GM12873 (cell line): Measurements from ENCODE around the gene MACROD2.

Experiments used
- TF ChIP-seq, protein P1 (sequence below): IDR thresholded peaks from 2 replicates; pipeline ENCODE4 v1.5.1; 2012; ENCODE audit warnings: low read depth, mild to moderate bottlenecking, moderate library complexity, low read length, control low read depth; ENCODE audit not compliant: insufficient read depth; ENCODE audit errors: missing control alignments

The MACROD2 gene

DNA sequence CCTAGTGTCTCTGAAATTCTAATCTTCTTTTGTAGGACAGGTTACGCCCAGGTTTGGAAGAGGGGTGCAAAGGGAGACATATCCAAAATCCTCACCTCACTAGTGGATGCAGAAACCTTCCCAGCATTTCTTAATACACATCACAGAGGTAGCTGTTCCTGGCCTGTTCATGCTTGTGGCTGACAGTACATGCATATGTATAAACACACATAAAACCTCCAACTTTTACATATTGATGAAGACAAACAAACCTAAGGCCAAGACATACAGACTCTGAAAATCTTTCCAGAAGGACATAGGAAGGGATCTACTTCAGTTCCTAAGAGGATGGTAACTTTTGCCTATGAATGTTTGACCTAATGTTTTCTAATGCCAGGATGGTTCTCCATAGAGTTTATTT is 1214.2 kb downstream of the MACROD2 start:
- TF ChIP-seq, protein P1, sequence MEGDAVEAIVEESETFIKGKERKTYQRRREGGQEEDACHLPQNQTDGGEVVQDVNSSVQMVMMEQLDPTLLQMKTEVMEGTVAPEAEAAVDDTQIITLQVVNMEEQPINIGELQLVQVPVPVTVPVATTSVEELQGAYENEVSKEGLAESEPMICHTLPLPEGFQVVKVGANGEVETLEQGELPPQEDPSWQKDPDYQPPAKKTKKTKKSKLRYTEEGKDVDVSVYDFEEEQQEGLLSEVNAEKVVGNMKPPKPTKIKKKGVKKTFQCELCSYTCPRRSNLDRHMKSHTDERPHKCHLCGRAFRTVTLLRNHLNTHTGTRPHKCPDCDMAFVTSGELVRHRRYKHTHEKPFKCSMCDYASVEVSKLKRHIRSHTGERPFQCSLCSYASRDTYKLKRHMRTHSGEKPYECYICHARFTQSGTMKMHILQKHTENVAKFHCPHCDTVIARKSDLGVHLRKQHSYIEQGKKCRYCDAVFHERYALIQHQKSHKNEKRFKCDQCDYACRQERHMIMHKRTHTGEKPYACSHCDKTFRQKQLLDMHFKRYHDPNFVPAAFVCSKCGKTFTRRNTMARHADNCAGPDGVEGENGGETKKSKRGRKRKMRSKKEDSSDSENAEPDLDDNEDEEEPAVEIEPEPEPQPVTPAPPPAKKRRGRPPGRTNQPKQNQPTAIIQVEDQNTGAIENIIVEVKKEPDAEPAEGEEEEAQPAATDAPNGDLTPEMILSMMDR = no peak

- TF ChIP-seq, protein P1 = no peak
These were observed 1218.7 kb downstream of the MACROD2 start for GRCh38 chr20:15214051-15214450.

DNA sequence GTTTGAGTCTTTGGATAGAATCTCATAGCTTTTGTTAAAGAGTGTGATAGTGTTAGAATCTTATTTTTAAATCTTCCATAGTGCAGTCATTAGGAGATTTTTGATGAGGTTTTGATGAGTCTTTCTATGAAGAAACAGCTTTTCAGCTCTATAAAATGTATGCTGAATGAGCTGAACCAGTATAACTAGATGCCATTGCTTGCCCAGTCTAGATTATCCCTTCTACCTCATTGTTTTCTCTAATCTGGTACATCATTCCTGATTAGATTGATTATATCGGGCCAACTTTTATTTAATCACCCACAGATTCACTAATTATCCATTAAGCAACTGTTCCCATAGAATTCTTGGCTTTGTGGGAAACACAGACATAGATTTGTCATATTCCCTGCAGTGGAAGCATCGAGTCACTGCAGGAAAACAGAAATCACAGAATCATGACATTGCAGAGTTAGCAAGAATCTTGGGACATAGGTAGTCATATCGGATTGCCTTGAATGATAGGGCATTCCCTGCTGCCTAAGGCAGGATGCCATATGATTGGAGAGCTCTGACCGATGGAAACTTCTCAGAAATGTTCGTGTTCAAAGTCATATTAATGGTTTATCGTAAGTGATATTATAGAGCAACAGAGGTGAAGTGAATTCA is 1224.8 kb downstream of the MACROD2 start:
- TF ChIP-seq, protein P1 = no peak

DNA sequence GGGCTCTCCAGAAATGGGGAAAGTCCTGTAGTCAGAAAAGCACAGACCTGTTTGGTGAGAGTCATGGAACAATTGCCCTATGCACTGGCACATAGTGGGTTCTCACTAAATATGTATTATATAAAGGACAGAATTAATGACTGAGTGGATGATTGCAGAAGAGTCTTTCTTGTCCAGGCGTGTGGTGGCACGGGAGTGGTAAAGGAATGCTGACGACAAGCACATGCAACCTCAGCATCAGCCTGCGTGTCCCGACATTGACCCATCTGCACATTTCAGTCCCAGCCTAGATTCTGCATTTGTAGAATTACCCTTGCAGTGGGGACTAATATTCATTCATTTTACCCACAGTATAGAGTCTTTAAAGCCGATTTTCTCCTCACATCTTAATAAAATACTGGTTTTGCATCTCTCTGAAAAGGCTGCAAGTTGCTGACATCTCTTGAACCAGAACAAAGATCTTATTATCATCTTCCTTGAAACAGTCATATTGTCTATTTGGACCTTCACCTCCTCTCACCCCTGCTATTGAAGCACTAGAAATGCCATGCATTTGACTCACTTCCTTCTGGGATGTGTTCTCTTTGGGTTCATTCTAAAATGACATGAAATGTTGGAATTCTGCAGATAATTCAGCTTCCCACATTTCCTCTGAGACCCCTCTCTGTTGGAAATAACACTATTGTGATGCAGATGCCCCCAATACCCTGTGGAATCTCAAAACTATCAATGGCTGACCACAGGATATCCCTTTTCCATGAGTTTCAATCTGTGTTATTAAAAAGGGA is 1225.7 kb downstream of the MACROD2 start:
- TF ChIP-seq, protein P1 = no peak

DNA sequence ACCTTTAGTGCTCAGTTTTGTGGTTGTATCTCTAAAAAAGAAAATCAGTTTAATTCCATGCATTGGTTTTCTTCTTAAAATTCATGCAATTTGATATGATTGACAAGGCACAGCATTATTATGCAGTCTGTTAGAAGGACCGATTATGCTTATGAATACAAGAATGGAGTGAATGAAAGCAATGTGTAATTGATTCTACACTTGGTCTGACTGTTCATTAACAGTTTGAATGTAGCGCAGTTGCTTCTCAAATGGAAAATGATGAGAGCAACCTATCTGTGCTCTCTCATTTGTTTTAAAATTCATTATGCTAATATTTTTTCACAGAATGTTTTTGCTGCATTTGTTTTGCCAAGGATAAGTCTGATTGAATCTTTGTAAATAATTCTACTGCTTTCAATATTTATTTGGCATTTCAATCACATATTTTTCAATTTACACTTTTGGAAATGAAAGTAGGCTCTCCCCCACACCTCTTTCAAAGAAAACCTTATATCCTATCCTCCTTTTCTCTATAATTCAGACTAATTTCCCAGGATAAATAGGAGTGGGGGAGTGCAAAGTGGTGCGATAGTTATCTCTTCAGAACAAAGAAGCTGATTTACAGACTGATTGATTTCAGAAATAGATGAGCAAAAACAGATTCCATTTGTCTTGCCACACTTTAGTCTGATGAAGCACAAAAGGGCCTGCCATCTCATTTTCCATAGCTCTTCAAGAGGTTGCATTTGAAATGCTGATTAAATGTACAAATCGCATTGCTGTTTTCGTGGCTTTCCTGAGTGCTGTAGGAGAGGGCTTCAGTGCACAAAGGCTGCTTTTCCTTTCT is 1227.4 kb downstream of the MACROD2 start:
- TF ChIP-seq, protein P1 = no peak

GRCh38 chr20:15224199-15224598 is 1228.9 kb downstream of the MACROD2 start:
- TF ChIP-seq, protein P1 = no peak

GRCh38 chr20:15227102-15227501 is 1231.8 kb downstream of the MACROD2 start:
- TF ChIP-seq, protein P1 = no peak
